IMR-90 (cell line): ENCODE data around the gene BAMBI.

Experiments used
- CTCF ChIP-seq: conservative IDR thresholded peaks from 2 replicates; pipeline ENCODE4 v1.5.1; 2012; ENCODE audit warnings: mild to moderate bottlenecking, low read depth, low read length, improper control_type of control experiment
- POLR2A ChIP-seq: IDR thresholded peaks from 2 replicates; pipeline ENCODE4 v1.6.1; 2012; ENCODE audit warnings: mild to moderate bottlenecking, low read depth, low read length

- no peak for TF ChIP-seq CTCF
- no peak for TF ChIP-seq POLR2A
Observed at GRCh38 chr10:28709001-28709710, 31.8 kb downstream of the BAMBI start.
